ENCODE measurements around the gene GDI1. TPM values are rescaled to one million over a fixed set of nuclear protein-coding genes. Genes with fewer than 3 reads are reported as not detected.

The GDI1 gene
- total RNA-seq, 2 donors from 2014 or later: 68.5 to 83.4 TPM

DNA sequence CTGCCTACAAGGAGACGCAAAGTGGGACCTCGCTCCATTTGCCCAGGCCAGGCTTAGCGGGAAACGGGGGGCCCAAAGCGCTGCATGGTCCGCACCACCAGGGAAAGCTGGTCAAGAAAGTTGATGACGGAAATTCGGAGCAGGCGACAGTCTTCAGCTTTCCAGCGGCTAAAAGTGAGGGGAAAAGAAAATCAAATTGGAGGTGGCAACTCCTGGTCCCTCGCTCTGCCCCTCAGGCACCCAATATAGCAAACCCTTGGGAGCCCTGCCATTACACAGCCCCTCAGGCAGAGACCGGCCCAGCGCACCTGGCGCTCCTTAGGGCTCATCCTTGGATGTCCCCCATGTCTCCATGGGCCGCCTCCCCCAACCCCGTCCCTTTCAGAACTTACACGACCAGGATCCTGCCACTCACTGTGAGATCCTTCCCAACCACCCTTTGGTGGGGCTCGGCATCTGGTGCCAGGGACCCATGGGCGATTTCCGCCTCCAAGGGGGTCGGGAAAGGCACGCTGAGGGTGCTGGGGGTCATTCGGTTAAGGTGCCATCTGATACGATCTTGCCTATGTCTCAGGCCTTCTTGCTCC lies 41.0 kb downstream of the GDI1 start:
- WGBS, 2 donors: 54 to 69% methylated on average over 19 to 20 of the region's 24 CpGs
- no peak for DNase-seq
- intact Hi-C loops (cut with DNase I): no loop called here

DNA sequence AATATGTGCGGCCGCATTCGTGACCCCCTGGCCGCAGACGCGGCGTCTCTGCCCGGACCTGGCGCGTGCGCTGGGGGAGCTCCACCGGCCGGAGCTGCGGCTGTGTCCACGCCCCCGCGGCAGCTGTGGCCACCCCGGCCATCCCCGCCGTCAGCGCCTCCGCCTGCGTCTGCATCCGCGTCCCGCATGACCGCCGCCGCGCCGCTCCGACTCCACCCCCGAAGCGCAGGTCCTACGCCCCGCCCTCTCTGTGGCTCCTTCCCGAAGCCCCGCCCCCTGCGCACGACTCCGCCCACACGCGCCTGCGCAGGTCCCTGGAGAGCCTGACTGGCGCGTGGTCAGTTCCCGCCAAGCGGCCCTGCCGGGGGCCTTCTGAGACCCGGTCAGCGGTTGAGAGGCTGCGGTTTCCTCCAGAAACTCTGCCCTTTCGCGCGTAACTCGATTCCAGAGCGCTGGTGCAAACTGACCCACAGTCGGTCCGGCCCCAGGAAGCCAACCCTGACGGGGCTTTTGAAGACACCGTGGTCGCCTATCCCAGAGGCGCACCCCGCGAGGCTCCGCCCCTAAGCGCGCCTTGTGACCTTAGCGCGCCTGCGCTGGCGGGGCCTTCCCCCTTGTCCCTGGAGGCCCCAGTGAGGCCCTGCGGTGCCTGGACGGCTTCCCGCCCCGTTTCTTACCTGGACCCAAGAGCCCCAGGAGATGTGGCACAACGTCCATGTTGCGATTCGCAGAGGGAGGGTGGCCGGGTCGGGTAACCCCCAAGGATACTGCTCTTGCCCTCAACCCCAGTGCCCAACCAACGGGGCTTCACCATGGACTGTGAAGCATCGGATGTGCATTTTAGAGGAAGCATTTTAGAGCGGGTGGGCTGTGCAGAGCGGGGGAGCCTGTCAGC lies 42.0 kb downstream of the GDI1 start, which contains the start of gene LAGE3:
Gene LAGE3, minus strand, starts transcription at position 554 of the 895 bp plus-strand sequence. Its CDS starts 366 bp downstream, at position 188.
- TF ChIP-seq POLR2A (IDR thresholded peaks at IDR 0.05): peak; percentile 60 to 83 (median 67)
- TF ChIP-seq, protein P1, sequence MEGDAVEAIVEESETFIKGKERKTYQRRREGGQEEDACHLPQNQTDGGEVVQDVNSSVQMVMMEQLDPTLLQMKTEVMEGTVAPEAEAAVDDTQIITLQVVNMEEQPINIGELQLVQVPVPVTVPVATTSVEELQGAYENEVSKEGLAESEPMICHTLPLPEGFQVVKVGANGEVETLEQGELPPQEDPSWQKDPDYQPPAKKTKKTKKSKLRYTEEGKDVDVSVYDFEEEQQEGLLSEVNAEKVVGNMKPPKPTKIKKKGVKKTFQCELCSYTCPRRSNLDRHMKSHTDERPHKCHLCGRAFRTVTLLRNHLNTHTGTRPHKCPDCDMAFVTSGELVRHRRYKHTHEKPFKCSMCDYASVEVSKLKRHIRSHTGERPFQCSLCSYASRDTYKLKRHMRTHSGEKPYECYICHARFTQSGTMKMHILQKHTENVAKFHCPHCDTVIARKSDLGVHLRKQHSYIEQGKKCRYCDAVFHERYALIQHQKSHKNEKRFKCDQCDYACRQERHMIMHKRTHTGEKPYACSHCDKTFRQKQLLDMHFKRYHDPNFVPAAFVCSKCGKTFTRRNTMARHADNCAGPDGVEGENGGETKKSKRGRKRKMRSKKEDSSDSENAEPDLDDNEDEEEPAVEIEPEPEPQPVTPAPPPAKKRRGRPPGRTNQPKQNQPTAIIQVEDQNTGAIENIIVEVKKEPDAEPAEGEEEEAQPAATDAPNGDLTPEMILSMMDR (IDR thresholded peaks at IDR 0.05): no peak
- ATAC-seq: peak; percentile 93
- Histone ChIP-seq H3K27ac (peak within 1 kb of the TSS; percentile 51 to 90 (median 80)), H3K4me3 (no peak within 1 kb of the TSS), H3K36me3 (replicated peaks in 1 of 2; ENCODE audit: insufficient read depth in 1 of 2, low read depth in 2 of 2) (no peaks in the 10 kb centered on the region), H3K27me3 (no peaks in the 10 kb centered on the region), H3K9me3 (no peaks in the 10 kb centered on the region), H3K4me1 (peaks cover 10% of the 10 kb centered on the region)
- intact Hi-C loops (cut with DNase I): no loop called here
- 4 to 5% methylated on average over 19 to 61 of the region's 85 CpGs for WGBS, 2 donors
- peak; percentile 94 to 95 (median 95) for DNase-seq

More for the DNA sequence above, 41.0 kb downstream of the GDI1 start:
- Histone ChIP-seq H3K9me3 (no peaks in the 10 kb centered on the region), H3K27me3 (no peaks in the 10 kb centered on the region), H3K4me3 (no peak overlapping the region), H3K36me3 (replicated peaks in 1 of 2; ENCODE audit: insufficient read depth in 1 of 2, low read depth in 2 of 2) (no peaks in the 10 kb centered on the region), H3K4me1 (peaks cover 10% of the 10 kb centered on the region), H3K27ac (peak overlapping the region; percentile 51 to 90 (median 71))
- no peak for TF ChIP-seq POLR2A (IDR thresholded peaks at IDR 0.05)
- TF ChIP-seq, protein P1 (IDR thresholded peaks at IDR 0.05): no peak
- no peak for ATAC-seq

DNA sequence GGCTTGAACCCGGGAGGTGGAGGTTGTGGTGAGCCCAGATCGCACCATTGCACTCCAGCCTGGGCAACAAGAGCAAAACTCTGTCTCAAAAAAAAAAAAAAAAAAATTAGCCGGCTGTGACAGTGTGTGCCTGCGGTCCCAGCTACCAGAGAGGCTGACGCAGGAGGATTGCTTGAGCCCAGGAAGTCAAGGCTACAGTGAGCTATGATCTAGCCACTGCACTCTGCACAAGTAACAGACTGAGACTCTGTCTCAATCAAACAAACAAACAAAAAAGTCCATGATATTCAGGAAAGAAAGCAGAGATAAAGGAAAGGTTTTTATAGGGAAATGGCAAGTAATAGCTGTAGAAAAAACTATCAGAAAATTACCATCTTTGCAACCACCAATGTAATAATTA lies 44.2 kb downstream of the GDI1 start:
- Histone ChIP-seq H3K9me3 (no peaks in the 10 kb centered on the region), H3K4me1 (peaks cover 30% of the 10 kb centered on the region), H3K4me3 (no peak overlapping the region), H3K27ac (no peak overlapping the region), H3K36me3 (replicated peaks in 1 of 2; ENCODE audit: insufficient read depth in 1 of 2, low read depth in 2 of 2) (no peaks in the 10 kb centered on the region), H3K27me3 (no peaks in the 10 kb centered on the region)
- no peak for DNase-seq
- WGBS, 2 donors: 85 to 96% methylated on average over 4 to 5 of the region's 5 CpGs
- TF ChIP-seq, protein P1 (IDR thresholded peaks at IDR 0.05): no peak
- no peak for TF ChIP-seq POLR2A (IDR thresholded peaks at IDR 0.05)
- no peak for ATAC-seq
- intact Hi-C loops (cut with DNase I): no loop called here

DNA sequence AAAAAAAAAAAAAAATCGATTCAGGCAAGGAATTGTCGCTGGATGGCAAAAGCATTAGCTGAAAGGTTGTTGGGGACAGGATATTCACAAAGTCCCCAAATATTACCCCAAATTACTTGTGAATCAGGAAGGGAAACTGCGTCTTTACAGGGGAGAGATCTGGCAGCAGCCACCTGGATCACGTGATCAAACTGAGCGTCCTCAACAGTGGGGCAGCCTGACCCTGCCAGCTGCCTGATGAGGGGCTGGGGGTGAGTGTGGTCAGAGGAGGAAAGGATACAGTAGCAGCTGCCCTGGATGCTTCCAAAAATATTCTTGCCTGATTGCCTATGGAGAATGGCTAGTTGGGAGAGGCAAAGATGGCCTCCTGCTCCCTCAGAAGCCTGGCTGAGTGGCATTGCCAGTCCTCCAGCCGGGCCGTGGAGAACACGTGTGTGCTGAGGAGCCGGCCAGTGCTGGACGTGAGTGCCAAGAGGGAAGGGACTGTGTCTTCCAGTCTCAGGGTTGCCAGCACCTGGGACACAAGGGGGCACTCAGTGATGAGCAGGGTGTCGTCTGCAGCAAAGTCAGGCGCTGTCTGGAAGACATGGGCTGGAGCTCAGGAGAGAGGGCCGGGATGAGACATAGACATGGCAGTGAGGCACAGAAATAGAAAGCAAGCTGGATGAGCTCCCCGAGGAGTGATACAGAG lies 45.1 kb downstream of the GDI1 start:
- TF ChIP-seq POLR2A (IDR thresholded peaks at IDR 0.05): no peak
- TF ChIP-seq, protein P1 (IDR thresholded peaks at IDR 0.05): no peak
- DNase-seq: no peak
- no peaks in the 10 kb centered on the region for H3K27me3 ChIP-seq
- H3K27ac ChIP-seq: no peak overlapping the region
- 76 to 88% methylated on average over 7 to 9 of the region's 14 CpGs for WGBS, 2 donors
- ATAC-seq: no peak
- H3K4me1 ChIP-seq: peaks cover 32% of the 10 kb centered on the region
- intact Hi-C loops (cut with DNase I): no loop called here
- H3K4me3 ChIP-seq: no peak overlapping the region
- no peaks in the 10 kb centered on the region for H3K36me3 ChIP-seq (replicated peaks in 1 of 2; ENCODE audit: insufficient read depth in 1 of 2, low read depth in 2 of 2)
- no peaks in the 10 kb centered on the region for H3K9me3 ChIP-seq

All from body of pancreas (tissue), 4 donors.